Measurements from ENCODE around the gene TMEM131.

- TF ChIP-seq POLR2A (IDR thresholded peaks at IDR 0.05), result no peak
- TF ChIP-seq, protein P1, sequence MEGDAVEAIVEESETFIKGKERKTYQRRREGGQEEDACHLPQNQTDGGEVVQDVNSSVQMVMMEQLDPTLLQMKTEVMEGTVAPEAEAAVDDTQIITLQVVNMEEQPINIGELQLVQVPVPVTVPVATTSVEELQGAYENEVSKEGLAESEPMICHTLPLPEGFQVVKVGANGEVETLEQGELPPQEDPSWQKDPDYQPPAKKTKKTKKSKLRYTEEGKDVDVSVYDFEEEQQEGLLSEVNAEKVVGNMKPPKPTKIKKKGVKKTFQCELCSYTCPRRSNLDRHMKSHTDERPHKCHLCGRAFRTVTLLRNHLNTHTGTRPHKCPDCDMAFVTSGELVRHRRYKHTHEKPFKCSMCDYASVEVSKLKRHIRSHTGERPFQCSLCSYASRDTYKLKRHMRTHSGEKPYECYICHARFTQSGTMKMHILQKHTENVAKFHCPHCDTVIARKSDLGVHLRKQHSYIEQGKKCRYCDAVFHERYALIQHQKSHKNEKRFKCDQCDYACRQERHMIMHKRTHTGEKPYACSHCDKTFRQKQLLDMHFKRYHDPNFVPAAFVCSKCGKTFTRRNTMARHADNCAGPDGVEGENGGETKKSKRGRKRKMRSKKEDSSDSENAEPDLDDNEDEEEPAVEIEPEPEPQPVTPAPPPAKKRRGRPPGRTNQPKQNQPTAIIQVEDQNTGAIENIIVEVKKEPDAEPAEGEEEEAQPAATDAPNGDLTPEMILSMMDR (IDR thresholded peaks at IDR 0.05), result no peak
Measured at GRCh38 chr2:98004047-98004446, 8.3 kb upstream of the TMEM131 start.
